HG02885 (cell line): ENCODE data around the gene MYL3.
A peak's percentile ranks its signal among the peaks of the same experiment; 100 is the strongest.
"Not testable (repeated sequence)": the region's sequence is repeated elsewhere in the genome, so short reads cannot be mapped to it uniquely, and the experiment has no call there.

Source experiments
- ATAC-seq: cut with Tn5 transposase; IDR thresholded peaks from one replicate; pipeline ENCODE4 v1.9.1; 2021; ENCODE audit warnings: mild to moderate bottlenecking; ENCODE audit not compliant: unreplicated experiment, poor library complexity

MYL3 gene

GRCh38 chr3:46863261-46863782 lies at the start of gene MYL3:
TSS of gene MYL3 (minus strand) at chr3:46863444. CDS start at chr3:46863390, 54 bp downstream.
- ATAC-seq, result no peak

- ATAC-seq, result no peak
Observed at GRCh38 chr3:46912986-46913385, 49.7 kb upstream of the MYL3 start.

- ATAC-seq, result not testable (repeated sequence)
Observed at GRCh38 chr3:46910914-46911313, 47.7 kb upstream of the MYL3 start.

DNA sequence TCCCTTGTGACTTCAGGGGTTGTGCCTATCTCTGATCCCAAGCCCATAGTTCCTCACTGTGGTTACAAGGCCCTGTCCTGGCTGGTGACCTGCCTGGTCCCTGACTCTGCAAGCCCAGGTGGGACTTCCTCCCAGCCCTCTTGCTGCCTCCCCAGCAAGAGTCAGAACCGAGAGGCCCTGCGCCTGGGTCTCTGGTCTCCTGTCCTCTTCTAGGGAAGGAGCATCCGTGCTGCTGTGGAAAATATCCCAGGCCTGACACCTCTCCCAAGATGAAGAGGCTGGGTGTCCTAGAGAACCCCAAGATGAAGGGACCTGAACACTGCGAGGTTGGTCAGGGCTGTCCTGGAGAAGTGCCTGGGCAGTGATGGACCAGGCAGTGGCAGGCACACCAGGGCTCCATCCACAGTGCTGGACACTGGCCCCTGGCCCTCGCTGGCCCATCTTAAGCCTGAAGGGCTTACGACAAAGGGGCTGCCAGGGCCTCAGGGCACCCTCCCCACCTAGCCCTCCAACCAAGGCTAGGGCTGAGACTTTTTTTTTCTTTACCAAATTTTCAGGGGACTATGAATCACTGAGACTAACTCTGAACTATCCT lies 47.0 kb upstream of the MYL3 start:
- ATAC-seq, result no peak

- ATAC-seq, result peak; percentile 64
Observed at GRCh38 chr3:46909535-46910161, 46.4 kb upstream of the MYL3 start.

DNA sequence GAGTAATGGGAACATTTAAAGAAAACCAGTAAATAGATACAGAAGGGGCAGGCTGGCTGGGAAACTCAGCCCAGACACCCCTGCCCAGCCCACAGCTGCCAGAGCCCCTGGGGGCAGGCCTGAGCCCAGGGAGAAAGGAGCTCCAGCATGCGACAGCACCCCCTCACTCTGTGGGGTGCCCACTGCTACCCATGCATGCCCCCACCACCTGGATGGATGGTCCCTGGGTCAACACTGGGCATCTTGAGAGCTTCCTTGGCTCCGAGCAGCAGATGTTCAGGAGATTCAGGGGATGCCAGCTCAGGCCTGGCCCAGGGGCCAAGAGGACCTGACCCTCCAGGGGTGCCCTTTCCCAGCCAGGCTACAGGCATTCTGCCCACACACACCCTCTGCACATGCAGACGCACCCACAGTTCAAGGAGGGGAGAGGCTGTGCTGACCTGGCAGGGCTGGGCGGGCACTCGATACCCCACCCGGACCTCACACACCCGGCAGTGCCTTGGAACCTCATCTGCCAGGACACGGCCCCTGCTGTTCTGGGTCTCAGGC lies 45.8 kb upstream of the MYL3 start:
- no peak for ATAC-seq

GRCh38 chr3:46908294-46908985 lies 45.2 kb upstream of the MYL3 start:
- no peak for ATAC-seq

- ATAC-seq, result no peak
Observed at GRCh38 chr3:46907960-46908293, 44.7 kb upstream of the MYL3 start.

DNA sequence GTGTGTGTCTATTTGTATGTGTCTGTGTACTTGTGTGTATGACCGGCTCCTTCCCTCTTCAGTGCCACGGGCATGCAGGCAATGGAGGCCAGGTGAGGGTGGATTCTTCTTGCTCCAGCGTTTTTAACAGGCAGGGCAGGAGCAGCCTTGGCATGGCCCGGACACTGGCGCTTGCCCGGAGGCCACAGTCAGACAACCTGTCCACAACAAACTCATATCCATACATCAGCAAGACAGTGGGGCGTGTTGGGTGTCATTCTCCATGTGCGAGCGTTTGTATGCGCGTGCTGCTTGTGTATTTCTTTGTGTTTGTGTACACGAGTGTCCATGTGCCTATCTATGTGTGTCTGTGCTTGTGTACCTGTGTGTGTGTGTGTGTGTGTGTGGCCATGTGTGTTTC lies 44.0 kb upstream of the MYL3 start:
- no peak for ATAC-seq

DNA sequence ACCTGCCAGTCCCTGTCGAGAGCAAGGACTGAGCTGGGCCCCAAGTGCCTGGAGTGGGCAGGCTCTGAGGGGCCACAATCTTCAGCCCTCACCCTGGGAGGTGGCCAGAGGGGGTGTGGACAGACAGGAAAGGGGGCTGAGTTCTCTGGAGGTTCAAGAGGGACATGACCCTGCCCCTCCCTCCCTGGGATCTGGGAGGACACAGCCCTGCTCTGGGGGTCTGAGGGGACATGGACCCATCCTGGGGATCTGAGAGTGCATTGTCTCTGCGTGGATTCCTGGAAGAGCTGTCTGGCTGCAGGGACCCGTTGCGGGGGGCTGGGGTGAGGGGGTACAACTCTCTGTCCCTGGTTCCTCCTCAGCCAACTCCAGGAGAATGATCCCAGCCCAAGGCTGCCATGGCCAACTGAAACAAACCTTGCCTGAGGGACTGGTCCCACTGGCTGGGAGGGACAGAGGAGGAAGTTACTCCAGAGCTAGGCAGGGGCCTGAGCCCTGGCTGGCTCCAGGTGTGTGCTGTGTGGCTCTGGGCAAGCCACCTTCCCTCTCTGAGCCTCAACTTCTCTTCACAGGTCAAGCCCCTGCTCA lies 43.3 kb upstream of the MYL3 start:
- ATAC-seq, result no peak

DNA sequence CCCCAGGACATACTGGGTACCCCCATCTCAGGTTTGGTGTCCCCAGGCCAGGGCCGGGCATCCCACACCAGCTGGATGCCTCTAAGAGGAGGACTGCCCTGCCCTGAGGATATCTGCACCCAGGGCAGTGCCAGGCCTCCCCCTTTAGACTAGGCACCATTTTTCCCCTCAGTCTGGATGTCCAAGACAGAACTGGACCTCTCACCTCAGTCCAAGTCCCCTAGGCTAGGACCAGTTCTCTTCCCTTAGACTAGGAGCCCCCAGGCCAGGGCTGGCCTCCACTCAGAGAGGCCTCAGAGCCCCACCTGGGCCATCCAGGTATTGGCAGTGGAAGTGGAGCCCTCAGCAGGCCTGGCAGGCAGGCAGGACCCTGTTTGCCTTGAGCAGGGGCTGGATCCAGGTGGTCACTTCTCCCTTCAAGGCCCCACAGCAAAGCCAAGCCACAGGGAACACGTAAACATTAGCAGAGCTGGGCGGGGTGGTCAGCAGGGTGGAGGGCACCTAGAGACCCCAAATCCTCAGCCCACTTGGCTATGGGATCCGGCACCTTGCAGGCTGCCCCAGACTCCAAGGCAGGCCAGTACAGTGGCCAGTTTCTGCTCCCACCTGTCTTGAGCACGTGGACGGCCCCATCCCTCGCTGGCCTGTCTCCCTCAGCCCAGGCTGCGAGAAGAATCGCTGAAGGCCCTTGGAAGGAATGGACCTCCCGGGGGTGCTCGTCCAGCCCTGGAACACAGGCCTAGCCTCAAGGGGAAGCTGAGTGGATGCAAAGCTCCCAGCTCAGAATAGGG lies 42.6 kb upstream of the MYL3 start:
- no peak for ATAC-seq

- no peak for ATAC-seq
Observed at GRCh38 chr3:46905213-46905560, 41.9 kb upstream of the MYL3 start.

- no peak for ATAC-seq
Observed at GRCh38 chr3:46904303-46905212, 41.3 kb upstream of the MYL3 start.

- ATAC-seq, result no peak
Observed at GRCh38 chr3:46903341-46904302, 40.4 kb upstream of the MYL3 start.

DNA sequence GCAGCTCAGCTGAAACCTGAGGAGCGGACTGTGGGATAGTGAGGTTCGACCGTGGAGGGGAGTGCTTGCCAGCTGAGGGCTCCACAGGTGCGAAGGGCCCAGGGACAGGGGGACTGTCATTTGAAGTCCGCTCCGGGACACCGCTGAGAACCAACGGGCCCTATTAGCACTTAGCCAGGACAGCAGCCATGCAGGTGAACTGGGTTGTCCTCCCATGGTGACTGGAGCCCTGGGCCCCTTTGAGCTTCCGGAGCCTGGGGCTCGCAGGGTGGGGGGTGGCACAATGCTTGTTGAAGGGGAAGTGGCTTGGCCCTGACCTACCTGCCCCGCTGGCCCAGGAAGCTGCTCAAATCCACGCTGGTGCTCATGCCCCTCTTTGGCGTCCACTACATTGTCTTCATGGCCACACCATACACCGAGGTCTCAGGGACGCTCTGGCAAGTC lies 39.0 kb upstream of the MYL3 start:
- ATAC-seq, result no peak

GRCh38 chr3:46901591-46902187 lies 38.4 kb upstream of the MYL3 start:
- ATAC-seq, result no peak

DNA sequence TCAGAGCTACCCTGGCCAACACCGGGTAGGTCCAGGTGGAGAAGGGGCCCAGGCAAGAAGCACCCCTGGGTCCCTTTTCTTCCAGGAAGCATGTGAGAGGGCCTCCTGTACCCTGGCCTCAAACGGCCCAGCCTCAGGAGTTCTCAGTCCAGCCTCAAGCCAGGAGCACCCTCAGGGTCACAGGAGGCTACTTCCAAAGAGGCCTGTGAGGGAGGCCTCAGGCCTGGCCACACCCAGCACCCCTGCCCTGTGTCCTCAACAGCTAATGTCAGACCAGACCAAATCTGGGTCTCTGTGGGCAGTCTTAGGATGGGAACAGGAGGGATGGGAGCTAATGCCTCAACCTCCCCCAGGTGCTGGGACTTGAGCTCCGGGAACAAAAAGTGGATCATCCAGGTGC lies 37.8 kb upstream of the MYL3 start:
- no peak for ATAC-seq

GRCh38 chr3:46900356-46900755 lies 37.1 kb upstream of the MYL3 start:
- ATAC-seq, result no peak
